KG1 (cell line): ENCODE results near the gene SATB2.

Source experiments
- DNase-seq: peaks from one replicate; lab custom pipeline; 2025; lab: John Stamatoyannopoulos, UW

SATB2 gene

DNA sequence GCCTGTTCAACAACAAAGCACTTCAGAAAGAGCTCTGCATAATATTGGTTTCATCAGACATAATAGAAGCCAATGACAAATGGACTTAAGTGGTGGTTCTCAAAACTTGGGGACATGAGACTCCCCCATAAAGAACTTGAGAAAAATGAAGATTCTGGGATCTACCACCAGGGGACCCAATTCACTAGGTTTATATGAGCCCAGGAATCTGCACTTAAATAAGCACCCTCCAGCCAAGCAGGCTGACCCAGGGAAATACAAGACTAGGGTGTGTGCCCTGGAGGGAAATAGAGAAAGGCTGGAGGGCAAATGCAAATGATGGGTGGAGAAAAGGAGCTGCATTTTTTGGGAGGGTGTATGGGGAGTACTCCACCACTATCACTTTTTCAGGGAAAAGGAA, 52.5 kb downstream of the SATB2 start:
- DNase-seq: no peak

GRCh38 chr2:199404841-199405240, 52.9 kb downstream of the SATB2 start:
- no peak for DNase-seq

DNA sequence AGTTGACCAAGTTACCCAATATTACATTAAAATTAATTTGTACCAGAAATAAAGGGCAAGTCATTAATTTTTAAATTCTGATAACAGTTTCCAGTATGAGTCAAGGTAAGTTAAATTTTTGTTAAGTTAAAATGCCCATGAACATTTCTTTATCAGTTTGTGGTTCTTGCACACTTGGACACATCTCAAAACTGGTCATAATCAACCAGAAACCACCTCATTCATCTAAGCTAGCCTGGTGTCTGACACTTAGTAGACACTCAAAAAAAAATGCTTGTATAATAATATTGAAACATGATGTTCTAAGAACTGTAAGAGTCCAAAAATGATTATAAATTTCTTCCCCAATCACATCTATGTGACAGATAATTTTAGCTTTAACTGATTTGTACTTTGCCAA, 62.4 kb downstream of the SATB2 start:
- DNase-seq: no peak

GRCh38 chr2:199392363-199392762, 65.4 kb downstream of the SATB2 start:
- no peak for DNase-seq

GRCh38 chr2:199388728-199389268, 68.9 kb downstream of the SATB2 start:
- DNase-seq: no peak

DNA sequence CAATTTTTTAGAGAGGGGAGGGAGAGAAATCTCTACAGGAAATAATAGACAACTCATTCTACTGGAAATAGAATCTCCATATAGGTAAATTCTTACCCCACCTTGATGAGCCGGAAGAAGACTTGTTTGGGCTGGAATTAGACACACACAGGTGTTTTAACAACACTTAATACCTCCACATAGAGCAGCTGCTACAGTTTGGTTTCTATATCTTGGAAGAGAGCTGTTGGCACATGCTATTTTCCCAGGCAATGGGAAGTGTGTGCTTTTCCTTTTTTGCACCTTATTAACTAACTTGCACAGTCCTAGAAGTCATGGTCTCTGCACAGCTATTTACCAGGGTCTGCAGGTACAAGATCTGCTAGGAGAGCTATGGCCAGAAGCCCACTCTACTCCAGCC, 73.7 kb downstream of the SATB2 start:
- DNase-seq: no peak

DNA sequence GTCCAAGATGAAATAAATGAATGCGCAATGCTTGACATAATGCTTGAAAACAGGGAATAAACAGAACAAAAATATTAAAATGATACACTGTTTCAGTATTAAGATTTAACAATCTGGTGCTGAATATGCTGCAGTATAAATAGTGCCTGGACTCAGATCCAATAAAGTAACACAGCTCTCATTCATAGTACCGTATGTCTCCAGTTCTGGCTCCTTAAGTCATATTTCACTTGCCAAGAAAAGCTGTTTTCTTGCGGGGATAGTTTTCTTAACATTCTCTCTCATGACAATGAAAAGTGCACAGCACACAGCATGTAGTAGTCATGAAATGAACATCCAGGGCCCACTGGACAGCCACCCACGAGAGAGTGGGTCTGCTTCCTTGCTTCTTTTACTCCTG, 74.7 kb downstream of the SATB2 start:
- DNase-seq: no peak

- DNase-seq: no peak
Observed at GRCh38 chr2:199382091-199382490, 75.6 kb downstream of the SATB2 start.

DNA sequence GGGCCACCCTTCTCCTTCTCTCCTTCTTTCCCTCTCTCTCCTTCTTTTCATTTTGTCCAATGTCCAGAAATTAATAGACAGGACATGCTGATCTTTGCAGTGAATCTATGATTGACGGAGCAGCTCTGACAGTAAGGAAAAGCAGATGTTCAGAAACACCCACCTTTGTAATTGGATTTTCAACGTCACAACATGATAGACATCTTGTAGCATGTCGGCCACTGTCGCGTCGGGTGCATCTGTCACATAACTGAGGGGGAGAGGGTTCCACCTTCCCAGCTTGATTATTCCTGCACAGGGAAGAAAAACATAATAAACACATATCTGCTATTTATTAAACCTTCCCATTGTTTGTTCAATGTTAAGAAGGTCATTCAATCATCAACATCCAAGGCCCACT, 76.2 kb downstream of the SATB2 start:
- no peak for DNase-seq

GRCh38 chr2:199378948-199379650, 78.6 kb downstream of the SATB2 start:
- DNase-seq: no peak

DNA sequence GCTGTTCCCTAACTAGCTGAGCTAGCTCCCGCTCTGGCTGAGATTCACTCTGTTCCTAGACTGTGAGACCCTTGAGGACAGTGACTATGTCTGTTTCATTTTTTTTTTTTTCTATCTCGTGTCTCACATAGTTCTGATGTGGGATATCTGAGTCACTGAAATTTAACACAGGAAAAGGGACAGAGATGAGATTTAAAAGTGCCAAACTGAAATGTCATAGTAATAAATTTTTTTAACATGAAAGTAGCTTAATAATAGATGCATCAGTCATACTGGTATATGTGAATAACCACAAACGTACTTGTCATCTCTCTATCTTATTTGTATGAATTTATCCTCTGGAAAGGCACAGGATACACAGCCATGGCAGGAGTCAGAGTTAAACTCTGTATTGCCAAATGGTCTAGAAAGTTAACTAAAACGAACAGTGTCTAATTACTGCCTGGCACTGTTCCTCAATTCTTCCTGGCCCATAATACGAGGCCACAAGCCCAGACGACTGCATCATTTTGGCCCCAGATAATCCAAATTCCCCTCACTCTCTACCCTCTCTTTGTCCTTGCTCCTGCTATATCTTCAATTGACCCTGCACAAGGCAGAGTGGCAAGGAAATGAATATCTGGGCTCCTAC, 87.5 kb downstream of the SATB2 start:
- DNase-seq: no peak

DNA sequence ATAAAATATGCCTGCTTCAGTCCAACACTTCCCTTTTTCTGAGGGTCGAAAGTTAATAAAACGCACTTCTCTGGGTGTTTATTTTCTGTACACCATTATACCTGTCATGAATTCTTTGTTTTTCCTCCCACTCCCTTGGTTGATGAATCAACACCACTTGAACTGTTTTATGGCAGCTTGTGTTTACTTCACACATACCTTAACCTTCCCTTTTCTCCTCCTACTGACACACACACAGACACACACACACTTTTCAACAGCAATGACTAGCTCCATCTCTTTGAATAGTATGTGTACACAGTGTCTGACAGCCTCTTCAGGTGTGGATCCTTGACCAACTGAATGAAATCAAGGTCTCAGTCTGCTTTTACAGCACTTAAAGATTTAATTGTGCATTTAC, 91.3 kb downstream of the SATB2 start:
- DNase-seq: no peak

DNA sequence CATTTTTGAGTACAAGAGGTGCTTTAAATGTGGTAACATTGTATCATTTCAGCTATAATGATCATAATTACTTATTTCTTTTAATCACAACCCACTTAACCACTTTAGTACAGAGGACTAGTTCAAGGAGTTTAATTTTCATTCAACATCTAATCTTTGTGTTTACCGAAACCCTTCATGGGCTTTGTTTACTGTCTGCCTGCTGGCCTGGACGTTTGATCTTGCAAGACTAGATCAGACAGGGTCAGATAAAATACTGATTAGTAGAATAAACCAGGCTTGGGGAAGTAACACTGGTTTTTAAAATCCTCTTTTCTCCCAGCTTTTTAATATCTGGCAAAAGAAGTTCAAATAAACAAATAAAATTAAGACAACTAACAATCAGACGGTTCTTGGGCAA, 93.6 kb downstream of the SATB2 start:
- DNase-seq: no peak

GRCh38 chr2:199356412-199356811, 101.3 kb downstream of the SATB2 start:
- DNase-seq: no peak

DNA sequence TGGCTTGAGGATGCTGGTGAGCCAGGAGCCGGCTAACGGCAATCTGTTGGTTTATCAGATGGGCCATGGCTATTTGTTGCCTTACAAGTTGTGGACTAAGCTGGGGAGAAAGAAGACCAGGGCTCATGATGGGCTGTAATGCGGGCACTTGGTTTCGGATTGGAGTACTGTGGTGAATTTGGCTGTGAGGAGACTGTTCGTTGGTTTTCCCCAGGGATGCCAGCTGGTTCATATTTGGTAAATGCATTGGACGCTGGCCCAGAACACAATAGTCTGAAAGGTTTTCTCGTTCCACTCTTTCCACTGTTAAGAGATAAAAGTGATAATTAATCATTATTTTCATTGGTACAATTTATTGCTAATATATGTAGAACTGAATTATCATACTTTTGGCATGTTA, 108.9 kb downstream of the SATB2 start:
- no peak for DNase-seq

DNA sequence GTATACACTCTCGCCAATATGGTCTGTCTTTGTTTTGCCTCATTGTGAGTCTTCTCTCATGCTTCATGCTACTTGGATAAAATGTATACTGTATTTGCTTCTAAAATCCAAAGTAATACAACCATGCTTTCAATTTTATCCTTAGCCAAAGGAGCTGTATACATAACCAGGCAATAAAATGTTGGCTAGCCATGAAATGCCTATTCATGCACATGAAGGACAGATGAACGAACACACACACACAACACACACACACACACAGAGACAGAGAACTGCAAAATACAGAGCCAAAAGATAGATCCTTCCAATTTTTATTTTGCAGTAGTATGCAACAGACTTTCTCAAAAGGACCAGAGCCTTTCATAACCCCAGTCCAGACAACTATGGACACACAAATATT, 113.7 kb downstream of the SATB2 start:
- no peak for DNase-seq

GRCh38 chr2:199342334-199342733, 115.4 kb downstream of the SATB2 start:
- no peak for DNase-seq

GRCh38 chr2:199341123-199341522, 116.6 kb downstream of the SATB2 start:
- no peak for DNase-seq

DNA sequence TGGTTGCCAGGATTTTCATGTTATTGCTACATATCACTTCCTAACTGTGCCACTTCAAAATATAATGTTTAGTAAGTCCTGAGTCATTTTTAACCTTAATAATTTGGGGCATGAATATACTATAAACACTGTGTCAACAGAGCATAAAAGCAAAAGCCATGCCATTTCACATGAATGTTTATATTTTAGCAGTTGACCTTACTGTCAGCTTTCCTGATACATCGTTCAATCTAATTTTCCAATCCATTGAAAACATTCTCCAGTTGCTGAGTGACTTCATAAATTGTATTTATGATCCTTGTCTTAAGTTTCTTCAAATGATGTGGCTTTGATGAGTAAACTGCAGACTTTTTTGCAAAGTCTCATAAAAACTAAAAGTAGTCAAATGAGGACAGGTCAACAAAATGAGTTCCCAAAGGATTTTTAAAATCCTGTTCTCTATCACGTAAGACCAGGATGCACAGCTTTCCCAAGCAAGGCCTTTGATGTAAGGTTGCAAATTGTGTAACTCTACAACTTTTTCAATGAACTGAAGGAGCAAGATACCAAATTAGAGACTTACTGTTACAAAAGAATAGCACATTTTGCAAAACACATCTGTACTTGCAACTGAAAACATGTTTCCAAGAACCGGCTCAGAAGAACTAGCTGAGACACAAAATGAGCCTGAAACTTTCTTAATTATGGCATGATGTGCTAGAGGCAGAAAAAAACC, 117.7 kb downstream of the SATB2 start:
- no peak for DNase-seq

GRCh38 chr2:199336546-199336945, 121.2 kb downstream of the SATB2 start:
- DNase-seq: no peak

DNA sequence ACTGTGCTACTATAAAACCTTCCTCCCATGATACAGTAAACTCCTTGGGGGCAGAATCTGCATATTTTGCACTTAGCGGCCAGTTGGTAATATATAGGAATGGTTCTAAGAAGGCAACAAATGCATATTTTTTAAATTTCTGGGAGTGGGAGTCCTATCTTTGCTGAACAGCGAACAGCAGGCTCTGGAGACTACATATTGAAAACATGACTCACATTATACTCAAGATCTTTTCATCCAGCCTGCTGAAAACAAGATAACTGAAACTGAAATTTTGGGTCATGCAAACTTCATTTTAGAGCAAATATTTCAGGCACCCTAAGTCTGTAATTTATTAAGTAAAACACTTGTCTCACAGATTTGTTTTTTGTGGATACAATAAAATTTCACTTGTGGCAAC, 122.2 kb downstream of the SATB2 start:
- no peak for DNase-seq

DNA sequence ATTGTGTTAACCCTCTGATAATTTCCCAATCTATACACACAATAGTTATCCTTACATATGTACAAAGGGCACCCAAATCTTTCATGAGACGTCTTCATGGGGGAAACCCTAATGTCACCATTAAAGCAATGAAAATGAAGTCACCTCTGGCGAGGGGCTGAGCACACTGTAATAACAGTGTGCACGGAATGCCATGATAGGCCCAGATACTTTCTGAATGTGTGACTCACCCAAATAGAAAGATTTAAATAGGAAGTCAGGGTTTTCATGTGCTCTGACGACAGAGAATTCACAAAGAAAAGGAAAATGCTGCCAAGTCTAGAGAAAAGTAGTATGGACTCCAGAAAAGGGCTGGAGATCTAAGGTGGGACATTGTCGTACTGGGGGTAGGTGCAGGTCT, 128.3 kb downstream of the SATB2 start:
- DNase-seq: no peak

DNA sequence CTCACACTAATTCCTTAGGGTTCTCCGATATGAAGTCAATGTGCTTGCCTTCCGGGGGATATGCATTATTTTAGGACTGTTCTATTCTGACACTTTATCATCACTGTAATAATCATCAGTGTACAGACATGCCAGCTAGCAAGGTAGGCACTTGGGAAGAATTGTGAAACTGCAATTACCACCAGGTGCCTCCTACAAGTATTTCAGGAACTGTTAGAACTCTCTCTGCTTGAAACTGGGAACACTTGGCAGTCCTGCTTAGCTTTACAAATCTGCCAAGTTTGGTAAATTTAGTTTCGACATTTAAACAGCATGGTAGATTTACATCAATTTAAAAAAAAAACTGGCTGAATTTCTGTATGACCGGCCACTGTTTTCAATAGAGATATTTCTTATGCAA, 128.7 kb downstream of the SATB2 start:
- DNase-seq: no peak
